GM19035 (cell line): ENCODE data around the gene LPXN.

Experiments used
- ATAC-seq: cut with Tn5 transposase; IDR thresholded peaks from one replicate; pipeline ENCODE4 v1.9.1; 2021; ENCODE audit not compliant: unreplicated experiment

The LPXN gene

GRCh38 chr11:58575377-58576020 lies at the start of gene LPXN:
Gene LPXN (minus strand): TSS chr11:58575856. CDS start chr11:58575772, 84 bp downstream.
- no peak for ATAC-seq

- no peak for ATAC-seq
Measured at GRCh38 chr11:58625086-58625485, 49.4 kb upstream of the LPXN start.

DNA sequence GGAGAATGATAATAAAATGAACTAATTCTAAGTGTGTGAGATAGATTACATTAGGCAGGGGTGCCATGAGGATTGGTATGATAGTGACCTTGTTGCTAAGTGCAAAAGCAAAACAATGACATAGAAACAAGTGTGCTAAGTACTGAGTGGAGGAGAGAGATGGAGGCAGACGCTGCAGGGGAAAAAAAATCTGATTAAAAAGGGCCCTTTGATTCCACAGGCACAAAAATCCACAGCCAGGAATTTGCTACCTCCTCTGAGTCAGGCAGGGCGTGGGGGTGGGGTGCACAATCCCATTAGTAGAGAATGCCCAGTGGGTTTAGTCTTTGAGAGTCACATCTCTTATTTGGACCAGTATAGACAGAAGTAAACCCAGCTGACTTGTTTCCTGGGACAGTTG lies 46.7 kb upstream of the LPXN start, which contains the start of gene CNTF:
Gene CNTF (plus strand): TSS at position 322 of the 400 bp plus-strand sequence. CDS start 88 bp downstream, outside the sequence.
- no peak for ATAC-seq

DNA sequence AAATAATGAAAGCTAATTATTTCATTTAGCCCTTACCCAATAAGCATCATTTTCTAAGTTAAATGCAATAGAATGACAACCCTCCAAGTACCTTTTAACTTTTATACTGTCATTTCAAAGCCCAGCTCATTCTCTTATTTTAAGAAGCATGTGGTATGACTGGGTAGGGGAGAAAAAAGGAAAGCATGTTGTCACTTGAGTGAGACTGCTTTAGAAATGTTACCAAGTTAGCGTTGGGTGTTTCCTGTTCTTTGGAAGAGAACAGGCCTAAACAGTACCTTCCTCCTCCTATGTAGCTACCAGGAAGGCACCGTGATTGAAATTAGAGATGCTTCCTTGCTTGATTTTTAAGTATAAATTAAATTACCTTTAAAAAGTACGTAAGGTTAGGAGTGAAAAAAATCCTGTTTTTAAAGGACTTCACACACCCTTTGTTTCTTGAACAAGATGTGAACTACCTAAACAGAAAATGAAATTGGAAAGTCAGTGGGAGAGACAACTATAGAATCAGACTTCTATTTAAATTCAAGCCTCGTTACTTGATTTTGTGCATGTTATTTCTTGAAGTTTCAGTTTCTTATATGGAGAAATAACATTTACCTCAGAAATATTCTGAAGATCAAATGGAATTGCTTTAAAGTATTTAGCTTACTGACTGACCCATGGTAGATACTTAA lies 46.1 kb upstream of the LPXN start:
- no peak for ATAC-seq

DNA sequence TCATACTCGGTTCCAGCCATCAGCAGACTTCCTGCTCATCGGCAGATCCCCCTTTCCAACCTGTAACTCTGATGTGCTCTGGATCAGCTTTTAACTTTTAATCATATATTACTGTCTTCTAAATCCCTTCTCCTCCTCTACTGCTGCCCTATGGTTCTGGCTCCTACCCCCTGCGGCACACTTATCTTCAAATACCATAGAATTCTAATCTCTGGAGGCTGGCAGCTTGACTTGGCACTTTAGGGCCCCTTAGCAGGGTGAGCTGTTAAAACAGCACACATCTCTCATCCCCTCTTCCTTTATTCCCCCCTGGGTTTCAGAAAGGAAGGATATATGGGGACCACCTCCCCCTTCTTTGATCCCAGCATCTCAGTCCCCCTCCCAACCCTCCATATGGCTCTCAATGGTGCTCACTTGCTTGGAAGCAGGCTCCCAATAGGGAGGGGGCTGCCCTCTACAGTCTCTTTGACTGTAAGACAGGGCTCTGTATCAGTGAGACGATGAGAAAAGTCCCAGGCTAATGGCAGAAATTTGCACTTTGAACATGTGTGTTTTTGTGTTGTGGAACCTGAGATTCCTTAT lies 42.4 kb upstream of the LPXN start:
- no peak for ATAC-seq

GRCh38 chr11:58616594-58616993 lies 40.9 kb upstream of the LPXN start:
- no peak for ATAC-seq

- no peak for ATAC-seq
Measured at GRCh38 chr11:58615559-58615958, 39.9 kb upstream of the LPXN start.

GRCh38 chr11:58613228-58613627 lies 37.6 kb upstream of the LPXN start:
- ATAC-seq, result no peak

DNA sequence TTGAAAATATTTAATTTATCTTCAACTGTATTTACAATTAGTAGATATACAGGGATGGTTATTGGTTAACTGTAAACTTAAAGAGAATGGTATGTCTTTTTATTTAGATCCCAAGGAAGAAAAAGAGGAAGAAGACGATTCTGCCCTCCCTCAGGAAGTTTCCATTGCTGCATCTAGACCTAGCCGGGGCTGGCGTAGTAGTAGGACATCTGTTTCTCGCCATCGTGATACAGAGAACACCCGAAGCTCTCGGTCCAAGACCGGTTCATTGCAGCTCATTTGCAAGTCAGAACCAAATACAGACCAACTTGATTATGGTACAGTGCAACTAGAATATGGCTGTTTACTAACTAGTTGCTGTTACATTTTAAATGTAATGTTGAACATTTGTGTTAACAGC lies 34.1 kb upstream of the LPXN start:
- no peak for ATAC-seq

DNA sequence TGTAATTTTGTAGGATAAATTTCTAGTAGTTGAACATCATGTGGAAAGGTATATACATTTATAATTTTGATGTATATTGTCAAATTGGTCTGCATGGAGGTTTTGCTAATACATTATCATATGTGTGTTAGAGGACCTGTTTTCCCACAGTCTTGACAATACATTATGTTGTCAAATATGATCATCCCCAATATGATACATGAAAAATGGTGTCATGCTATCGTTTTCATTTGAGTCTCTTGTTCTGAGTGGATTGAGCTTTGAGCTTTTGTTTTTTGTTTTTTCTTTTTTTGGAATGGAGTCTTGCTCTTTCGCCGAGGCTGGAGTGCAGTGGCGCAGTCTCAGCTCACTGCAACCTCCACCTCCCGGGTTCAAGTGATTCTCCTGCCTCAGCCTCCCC lies 32.7 kb upstream of the LPXN start:
- ATAC-seq, result no peak

DNA sequence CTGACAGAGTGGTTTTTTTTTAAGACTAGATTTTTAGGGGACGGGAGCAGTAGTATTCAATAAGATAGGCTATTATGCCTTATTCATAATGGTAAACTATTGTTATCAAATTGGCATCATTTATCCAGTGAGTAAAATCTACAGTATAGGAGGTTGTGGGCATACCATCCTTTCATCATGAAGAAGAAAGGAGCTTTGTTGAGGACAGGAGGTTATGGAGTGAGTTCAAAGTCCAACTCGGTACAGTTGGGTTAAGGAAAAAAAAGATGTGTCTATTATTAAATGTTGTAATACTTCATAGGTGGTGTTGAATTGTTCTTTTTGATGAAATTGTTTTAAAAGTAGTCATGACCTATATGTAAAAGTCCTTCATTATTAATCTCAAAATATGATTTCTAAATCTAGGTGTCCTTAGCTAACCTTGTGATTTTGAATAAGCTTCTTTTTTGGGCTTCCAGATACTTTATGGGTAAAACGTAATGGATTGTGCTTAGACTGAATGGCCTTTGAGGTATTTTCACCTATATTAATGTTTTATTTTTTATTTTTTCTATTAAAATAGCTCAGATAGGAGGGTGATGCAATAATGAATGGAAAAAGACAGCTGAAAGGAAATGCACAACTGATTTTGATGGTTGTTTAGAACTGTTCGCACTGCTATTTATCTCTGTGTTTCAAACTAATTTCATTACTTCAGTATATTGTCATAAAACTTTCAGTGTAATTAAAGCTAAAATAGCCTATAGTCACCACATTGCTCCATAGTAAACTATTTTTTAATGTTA lies 31.5 kb upstream of the LPXN start:
- ATAC-seq, result no peak

DNA sequence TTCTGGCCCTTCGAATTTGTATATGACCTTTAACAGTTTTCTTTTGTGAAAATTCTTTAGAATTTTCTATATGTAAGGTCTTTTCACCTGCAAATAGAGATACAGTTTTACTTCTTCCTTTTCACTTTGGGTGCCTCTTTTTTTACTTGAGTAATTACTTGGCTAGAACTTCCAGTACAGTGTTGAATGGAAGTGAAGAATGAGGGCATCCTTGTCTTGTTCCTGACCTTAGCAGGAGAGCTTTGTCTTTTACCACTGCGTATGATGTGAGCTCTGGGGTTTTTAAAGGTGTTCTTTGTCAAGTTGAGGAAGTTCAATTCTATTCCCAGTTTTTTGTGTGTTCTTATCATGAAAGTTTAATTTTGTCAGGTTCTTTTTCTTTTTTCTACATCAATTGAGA lies 24.9 kb upstream of the LPXN start:
- ATAC-seq, result no peak

DNA sequence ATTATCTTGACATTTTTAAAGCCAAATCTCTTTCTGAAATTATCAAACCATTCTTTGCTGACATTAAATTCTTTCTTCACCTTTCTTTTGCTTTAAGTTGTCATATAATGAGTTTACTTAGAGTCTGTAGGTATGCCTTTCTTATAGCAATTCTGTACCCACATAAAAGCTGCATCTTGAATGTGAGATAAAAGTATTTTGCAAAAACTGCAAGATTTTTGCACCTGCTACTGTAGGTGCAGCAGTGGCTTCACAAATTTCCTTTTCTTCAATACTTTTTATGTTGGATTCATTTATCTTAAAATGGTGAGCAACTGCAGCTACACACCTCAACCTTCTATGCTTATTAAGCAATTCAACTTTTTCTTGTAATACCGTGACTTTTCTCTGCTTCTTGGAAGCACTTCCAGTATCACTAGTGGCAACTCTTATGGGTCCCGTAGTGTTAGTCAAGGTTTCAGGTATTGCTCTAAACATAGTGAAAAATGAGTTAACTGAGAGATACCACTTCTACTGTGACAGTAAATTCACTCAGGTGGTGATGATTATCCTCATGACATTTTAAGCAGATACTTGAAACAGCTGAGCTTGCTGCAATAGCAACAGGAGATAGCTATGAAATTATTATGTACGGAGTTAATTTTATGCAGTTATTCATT lies 22.0 kb upstream of the LPXN start:
- ATAC-seq, result no peak

- no peak for ATAC-seq
Measured at GRCh38 chr11:58596621-58597020, 21.0 kb upstream of the LPXN start.

DNA sequence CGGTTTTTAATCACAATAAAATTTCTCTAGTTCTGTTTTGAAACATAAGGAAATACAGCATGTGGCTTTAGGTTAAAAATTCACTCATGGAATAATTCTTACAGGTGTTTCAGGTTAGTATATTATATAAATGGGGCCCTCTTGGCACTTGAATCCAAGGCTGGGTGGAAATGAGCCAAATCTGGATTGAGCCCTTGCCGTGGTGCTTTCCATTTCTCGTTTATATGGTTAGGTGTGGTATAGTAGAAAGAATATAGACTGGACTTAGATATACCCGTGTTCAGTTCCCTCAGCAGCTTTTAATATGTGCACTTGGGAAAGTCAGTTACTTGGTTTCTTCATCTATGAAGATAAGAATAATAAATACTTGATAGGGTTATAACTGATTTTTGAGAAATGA lies 19.2 kb upstream of the LPXN start:
- no peak for ATAC-seq

DNA sequence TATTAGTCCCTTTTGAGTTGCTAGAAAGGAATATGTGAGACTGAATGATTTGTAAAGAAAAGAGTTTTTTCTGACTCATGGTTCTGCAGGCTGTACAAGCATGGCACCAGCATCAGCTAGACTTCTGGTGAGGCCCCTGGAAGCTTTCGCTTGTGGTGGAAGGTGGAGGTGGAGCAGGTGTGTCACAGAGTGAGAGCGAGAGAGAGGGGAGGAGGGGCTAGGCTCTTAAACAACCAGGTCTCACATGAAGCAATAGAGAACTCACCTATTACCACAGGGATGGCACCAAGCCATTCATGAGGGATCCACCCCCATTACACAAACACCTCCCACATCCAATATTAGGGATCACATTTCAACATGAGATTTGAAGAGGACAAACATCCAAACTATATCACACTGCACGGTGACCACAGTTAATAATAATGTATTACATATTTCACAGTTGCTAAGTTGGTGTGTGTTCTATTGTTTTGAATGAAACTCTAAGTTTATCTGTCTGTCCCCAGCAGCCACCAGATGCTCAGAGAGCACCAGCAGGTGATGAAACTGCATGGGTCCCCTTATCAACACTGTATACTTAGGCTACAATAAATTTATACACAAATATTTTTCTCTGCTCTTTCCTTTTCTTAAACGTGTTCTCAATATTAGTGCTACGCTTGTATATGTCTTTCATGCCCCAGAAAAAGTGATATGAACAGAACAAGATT lies 17.3 kb upstream of the LPXN start:
- no peak for ATAC-seq

- no peak for ATAC-seq
Measured at GRCh38 chr11:58591659-58592058, 16.0 kb upstream of the LPXN start.

DNA sequence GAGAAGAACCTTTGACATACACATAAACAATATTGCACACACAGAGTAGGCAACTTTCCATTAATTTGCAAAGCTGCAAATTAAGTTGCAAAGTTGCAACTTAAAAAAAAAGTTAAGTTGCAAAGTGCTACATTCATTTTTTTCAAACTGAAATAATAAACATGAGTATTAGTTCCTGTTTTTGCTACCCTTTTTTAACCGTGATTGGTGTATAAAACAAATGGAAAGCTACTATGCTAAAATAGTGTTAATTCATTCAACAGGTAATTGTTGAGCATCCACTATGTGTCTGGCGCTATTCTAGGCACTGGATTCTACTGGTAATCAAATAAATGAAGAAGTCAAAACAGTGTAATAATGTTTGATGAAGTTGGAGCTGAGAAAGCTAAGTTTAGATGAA lies 11.3 kb upstream of the LPXN start:
- ATAC-seq, result no peak

GRCh38 chr11:58582437-58582836 lies 6.8 kb upstream of the LPXN start:
- no peak for ATAC-seq

- ATAC-seq, result no peak
Measured at GRCh38 chr11:58580311-58580710, 4.7 kb upstream of the LPXN start.
